DMS114 treated with DMSO at 0.1 percent for 48 hours (cell line): ENCODE data around the gene TRIM45.

ENCODE experiments used
- DNase-seq: peaks from one replicate; lab custom pipeline; 2025; ENCODE audit not compliant: unreplicated experiment; lab: John Stamatoyannopoulos, UW

The TRIM45 gene

DNA sequence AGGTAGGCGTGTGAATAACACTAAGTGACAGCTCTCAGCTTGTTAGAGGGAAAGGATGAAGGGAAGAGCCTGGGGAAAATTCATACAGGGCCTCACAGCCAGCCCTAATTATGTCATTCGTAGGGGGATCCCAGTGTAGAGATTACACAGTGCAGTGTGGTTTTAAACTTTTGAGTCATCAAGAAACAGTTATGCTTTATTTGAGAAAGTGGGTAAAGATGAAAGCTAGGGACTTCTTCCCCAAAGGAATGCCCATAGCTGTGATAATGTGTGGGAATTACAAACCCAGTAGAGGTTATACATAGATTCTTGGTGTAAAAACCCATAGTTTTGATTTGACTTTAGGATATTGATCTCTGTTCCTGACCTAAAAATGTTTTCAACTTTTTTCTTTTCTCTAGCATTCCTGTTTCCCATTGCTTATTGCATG, 59.5 kb downstream of the TRIM45 start:
- no peak for DNase-seq
